ENCODE measurements around the gene GNAO1. TPM values are rescaled to one million over a fixed set of nuclear protein-coding genes. Genes with fewer than 3 reads are reported as not detected.
A peak's percentile ranks its signal among the peaks of the same experiment; 100 is the strongest.

The GNAO1 gene
- total RNA-seq, 1 experiment from 2014 or later: not detected

- in situ Hi-C loops (cut with HindIII; ENCODE audit: low sequenced_read_pairs): no loop called here
- DNase-seq (ENCODE audit: low spot score): peak; percentile 54
Measured at GRCh38 chr16:56228476-56228875, 37.2 kb downstream of the GNAO1 start.

GRCh38 chr16:56233795-56234566, 42.7 kb downstream of the GNAO1 start:
- in situ Hi-C loops (cut with HindIII; ENCODE audit: low sequenced_read_pairs): no loop called here
- no peak for DNase-seq (ENCODE audit: low spot score)

GRCh38 chr16:56234737-56235136, 43.4 kb downstream of the GNAO1 start:
- no peak for DNase-seq (ENCODE audit: low spot score)
- in situ Hi-C loops (cut with HindIII; ENCODE audit: low sequenced_read_pairs): no loop called here

GRCh38 chr16:56237451-56237930, 46.2 kb downstream of the GNAO1 start:
- in situ Hi-C loops (cut with HindIII; ENCODE audit: low sequenced_read_pairs): no loop called here

GRCh38 chr16:56238188-56238587, 46.9 kb downstream of the GNAO1 start:
- in situ Hi-C loops (cut with HindIII; ENCODE audit: low sequenced_read_pairs): no loop called here
- peak; percentile 72 for DNase-seq (ENCODE audit: low spot score)

More at GRCh38 chr16:56237451-56237930, 46.2 kb downstream of the GNAO1 start:
- DNase-seq (ENCODE audit: low spot score): no peak

GRCh38 chr16:56241596-56241995, 50.3 kb downstream of the GNAO1 start:
- in situ Hi-C loops (cut with HindIII; ENCODE audit: low sequenced_read_pairs): no loop called here
- no peak for DNase-seq (ENCODE audit: low spot score)

GRCh38 chr16:56242740-56243139, 51.5 kb downstream of the GNAO1 start:
- in situ Hi-C loops (cut with HindIII; ENCODE audit: low sequenced_read_pairs): no loop called here
- DNase-seq (ENCODE audit: low spot score): no peak

GRCh38 chr16:56244612-56245011, 53.3 kb downstream of the GNAO1 start:
- in situ Hi-C loops (cut with HindIII; ENCODE audit: low sequenced_read_pairs): no loop called here
- no peak for DNase-seq (ENCODE audit: low spot score)

GRCh38 chr16:56245197-56245596, 53.9 kb downstream of the GNAO1 start:
- DNase-seq (ENCODE audit: low spot score): no peak
- in situ Hi-C loops (cut with HindIII; ENCODE audit: low sequenced_read_pairs): no loop called here

GRCh38 chr16:56246051-56246817, 54.9 kb downstream of the GNAO1 start:
- in situ Hi-C loops (cut with HindIII; ENCODE audit: low sequenced_read_pairs): no loop called here
- DNase-seq (ENCODE audit: low spot score): peak; percentile 59

- DNase-seq (ENCODE audit: low spot score): no peak
- in situ Hi-C loops (cut with HindIII; ENCODE audit: low sequenced_read_pairs): no loop called here
Measured at GRCh38 chr16:56247018-56247417, 55.7 kb downstream of the GNAO1 start.

GRCh38 chr16:56247808-56248207, 56.5 kb downstream of the GNAO1 start:
- in situ Hi-C loops (cut with HindIII; ENCODE audit: low sequenced_read_pairs): no loop called here
- DNase-seq (ENCODE audit: low spot score): no peak

- in situ Hi-C loops (cut with HindIII; ENCODE audit: low sequenced_read_pairs): no loop called here
Measured at GRCh38 chr16:56252835-56253234, 61.5 kb downstream of the GNAO1 start.

GRCh38 chr16:56255904-56256303, 64.6 kb downstream of the GNAO1 start:
- DNase-seq (ENCODE audit: low spot score): no peak
- in situ Hi-C loops (cut with HindIII; ENCODE audit: low sequenced_read_pairs): no loop called here

More at GRCh38 chr16:56252835-56253234, 61.5 kb downstream of the GNAO1 start:
- no peak for DNase-seq (ENCODE audit: low spot score)

- in situ Hi-C loops (cut with HindIII; ENCODE audit: low sequenced_read_pairs): no loop called here
- DNase-seq (ENCODE audit: low spot score): no peak
Measured at GRCh38 chr16:56257239-56257638, 66.0 kb downstream of the GNAO1 start.

- DNase-seq (ENCODE audit: low spot score): peak; percentile 77
- in situ Hi-C loops (cut with HindIII; ENCODE audit: low sequenced_read_pairs): no loop called here
Measured at GRCh38 chr16:56257666-56258342, 66.5 kb downstream of the GNAO1 start.

GRCh38 chr16:56258508-56259424, 67.5 kb downstream of the GNAO1 start:
- in situ Hi-C loops (cut with HindIII; ENCODE audit: low sequenced_read_pairs): no loop called here
- no peak for DNase-seq (ENCODE audit: low spot score)

GRCh38 chr16:56259425-56259779, 68.1 kb downstream of the GNAO1 start:
- in situ Hi-C loops (cut with HindIII; ENCODE audit: low sequenced_read_pairs): no loop called here
- no peak for DNase-seq (ENCODE audit: low spot score)

Measured in G401 (cell line).